GM19324 (cell line): Measurements from ENCODE around the gene GLCCI1.
"Not testable (repeated sequence)": the region's sequence is repeated elsewhere in the genome, so short reads cannot be mapped to it uniquely, and the experiment has no call there.

Source experiments
- ATAC-seq: cut with Tn5 transposase; IDR thresholded peaks from one replicate; pipeline ENCODE4 v1.9.1; 2021; ENCODE audit warnings: mild to moderate bottlenecking, moderate library complexity; ENCODE audit not compliant: unreplicated experiment, low FRiP score

Gene GLCCI1

GRCh38 chr7:8084836-8085235 lies 116.2 kb downstream of the GLCCI1 start:
- no peak for ATAC-seq

GRCh38 chr7:8085420-8085819 lies 116.8 kb downstream of the GLCCI1 start:
- ATAC-seq, result no peak

GRCh38 chr7:8086239-8086638 lies 117.6 kb downstream of the GLCCI1 start:
- no peak for ATAC-seq

- no peak for ATAC-seq
Observed at GRCh38 chr7:8089036-8089780, 120.6 kb downstream of the GLCCI1 start.

GRCh38 chr7:8092140-8092539 lies 123.5 kb downstream of the GLCCI1 start:
- ATAC-seq, result no peak

- ATAC-seq, result no peak
Observed at GRCh38 chr7:8094164-8095140, 125.9 kb downstream of the GLCCI1 start.

- not testable (repeated sequence) for ATAC-seq
Observed at GRCh38 chr7:8101292-8101691, 132.7 kb downstream of the GLCCI1 start.

- ATAC-seq, result no peak
Observed at GRCh38 chr7:8103282-8103681, 134.7 kb downstream of the GLCCI1 start.

GRCh38 chr7:8105449-8106095 lies 137.0 kb downstream of the GLCCI1 start:
- no peak for ATAC-seq

GRCh38 chr7:8109196-8110022 lies 140.8 kb downstream of the GLCCI1 start:
- no peak for ATAC-seq

- no peak for ATAC-seq
Observed at GRCh38 chr7:8111282-8111960, 142.8 kb downstream of the GLCCI1 start.

- ATAC-seq, result no peak
Observed at GRCh38 chr7:8112685-8113084, 144.1 kb downstream of the GLCCI1 start.

- ATAC-seq, result no peak
Observed at GRCh38 chr7:8113184-8113583, 144.6 kb downstream of the GLCCI1 start.

GRCh38 chr7:8114175-8114574 lies 145.6 kb downstream of the GLCCI1 start:
- no peak for ATAC-seq

- peak; percentile 86 for ATAC-seq
Observed at GRCh38 chr7:8115547-8116402, 147.2 kb downstream of the GLCCI1 start.

GRCh38 chr7:8117195-8117594 lies 148.6 kb downstream of the GLCCI1 start:
- no peak for ATAC-seq

- no peak for ATAC-seq
Observed at GRCh38 chr7:8119262-8119661, 150.7 kb downstream of the GLCCI1 start.

GRCh38 chr7:8120390-8121058 lies 151.9 kb downstream of the GLCCI1 start:
- no peak for ATAC-seq
